Stomach smooth muscle (tissue), 2 donors: ENCODE results near the gene NLRP9.

Source experiments
- H3K27ac ChIP-seq: one replicate; pipeline ENCODE4 v1.7.0; 2013; ENCODE audit warnings: mild to moderate bottlenecking, low read length, inconsistent platforms
- H3K27me3 ChIP-seq, 2 donors: one replicate each; pipeline ENCODE4 v1.7.0; 2013; ENCODE audit warnings: low read length in 2 of 2; ENCODE audit not compliant: insufficient read depth in 2 of 2, control insufficient read depth in 1 of 2
- H3K36me3 ChIP-seq, 2 donors: one replicate each; pipeline ENCODE4 v1.7.0; 2013; ENCODE audit warnings: low read length in 2 of 2; ENCODE audit not compliant: control insufficient read depth in 2 of 2, insufficient read depth in 2 of 2
- H3K4me1 ChIP-seq: one replicate; pipeline ENCODE4 v1.7.0; 2013; ENCODE audit warnings: low read length; ENCODE audit not compliant: control insufficient read depth, insufficient read depth
- H3K4me3 ChIP-seq, 2 donors: one replicate each; pipeline ENCODE4 v1.7.0; 2013; ENCODE audit warnings: low read length in 2 of 2
- H3K9ac ChIP-seq, 2 donors: one replicate each; pipeline ENCODE4 v1.7.0; 2013; ENCODE audit warnings: low read length in 2 of 2, mild to moderate bottlenecking in 1 of 2
- H3K9me3 ChIP-seq, 2 donors: one replicate each; pipeline ENCODE4 v1.7.0; 2013; ENCODE audit warnings: low read length in 2 of 2; ENCODE audit not compliant: control insufficient read depth in 2 of 2
- donor health status: healthy.
- donor health status: Pancreatic carcinoma.

NLRP9 gene

GRCh38 chr19:55687281-55688201 lies 50.7 kb downstream of the NLRP9 start:
- Histone ChIP-seq H3K9ac (no peak overlapping the region), H3K27ac (no peak overlapping the region), H3K9me3 (no peaks in the 10 kb centered on the region), H3K27me3 (no peaks in the 10 kb centered on the region), H3K4me3 (no peak overlapping the region), H3K4me1 (peaks cover 2% of the 10 kb centered on the region), H3K36me3 (peaks cover 43 to 48% of the 10 kb centered on the region in 2 donors)

GRCh38 chr19:55686311-55687050 lies 51.7 kb downstream of the NLRP9 start:
- H3K4me3 ChIP-seq = no peak overlapping the region
- H3K27me3 ChIP-seq = no peaks in the 10 kb centered on the region
- no peak overlapping the region for H3K27ac ChIP-seq
- H3K36me3 ChIP-seq = peaks cover 45 to 50% of the 10 kb centered on the region in 2 donors
- no peaks in the 10 kb centered on the region for H3K9me3 ChIP-seq
- peaks cover 2% of the 10 kb centered on the region for H3K4me1 ChIP-seq
- H3K9ac ChIP-seq = no peak overlapping the region

GRCh38 chr19:55685776-55686175 lies 52.4 kb downstream of the NLRP9 start:
- Histone ChIP-seq H3K4me3 (no peak overlapping the region), H3K9me3 (no peaks in the 10 kb centered on the region), H3K4me1 (peaks cover 2% of the 10 kb centered on the region), H3K9ac (no peak overlapping the region), H3K27ac (no peak overlapping the region), H3K27me3 (no peaks in the 10 kb centered on the region), H3K36me3 (peaks cover 44 to 50% of the 10 kb centered on the region in 2 donors)

- H3K9me3 ChIP-seq = no peaks in the 10 kb centered on the region
- no peak overlapping the region for H3K27ac ChIP-seq
- H3K4me1 ChIP-seq = peaks cover 2% of the 10 kb centered on the region
- no peak overlapping the region for H3K4me3 ChIP-seq
- H3K27me3 ChIP-seq = no peaks in the 10 kb centered on the region
- H3K9ac ChIP-seq = no peak overlapping the region
- H3K36me3 ChIP-seq = peaks cover 43 to 50% of the 10 kb centered on the region in 2 donors
Measured at GRCh38 chr19:55684946-55685681, 53.1 kb downstream of the NLRP9 start.

- Histone ChIP-seq H3K4me1 (peaks cover 3% of the 10 kb centered on the region), H3K27ac (no peak overlapping the region), H3K9me3 (no peaks in the 10 kb centered on the region), H3K36me3 (peaks cover 39 to 48% of the 10 kb centered on the region in 2 donors), H3K27me3 (no peaks in the 10 kb centered on the region), H3K4me3 (no peak overlapping the region), H3K9ac (no peak overlapping the region)
Measured at GRCh38 chr19:55683449-55684261, 54.5 kb downstream of the NLRP9 start.

GRCh38 chr19:55681131-55682092 lies 56.8 kb downstream of the NLRP9 start:
- Histone ChIP-seq H3K4me1 (peaks cover 23% of the 10 kb centered on the region), H3K27ac (no peak overlapping the region), H3K4me3 (no peak overlapping the region), H3K27me3 (no peaks in the 10 kb centered on the region), H3K36me3 (peaks cover 47 to 52% of the 10 kb centered on the region in 2 donors), H3K9me3 (no peaks in the 10 kb centered on the region), H3K9ac (no peak overlapping the region)

DNA sequence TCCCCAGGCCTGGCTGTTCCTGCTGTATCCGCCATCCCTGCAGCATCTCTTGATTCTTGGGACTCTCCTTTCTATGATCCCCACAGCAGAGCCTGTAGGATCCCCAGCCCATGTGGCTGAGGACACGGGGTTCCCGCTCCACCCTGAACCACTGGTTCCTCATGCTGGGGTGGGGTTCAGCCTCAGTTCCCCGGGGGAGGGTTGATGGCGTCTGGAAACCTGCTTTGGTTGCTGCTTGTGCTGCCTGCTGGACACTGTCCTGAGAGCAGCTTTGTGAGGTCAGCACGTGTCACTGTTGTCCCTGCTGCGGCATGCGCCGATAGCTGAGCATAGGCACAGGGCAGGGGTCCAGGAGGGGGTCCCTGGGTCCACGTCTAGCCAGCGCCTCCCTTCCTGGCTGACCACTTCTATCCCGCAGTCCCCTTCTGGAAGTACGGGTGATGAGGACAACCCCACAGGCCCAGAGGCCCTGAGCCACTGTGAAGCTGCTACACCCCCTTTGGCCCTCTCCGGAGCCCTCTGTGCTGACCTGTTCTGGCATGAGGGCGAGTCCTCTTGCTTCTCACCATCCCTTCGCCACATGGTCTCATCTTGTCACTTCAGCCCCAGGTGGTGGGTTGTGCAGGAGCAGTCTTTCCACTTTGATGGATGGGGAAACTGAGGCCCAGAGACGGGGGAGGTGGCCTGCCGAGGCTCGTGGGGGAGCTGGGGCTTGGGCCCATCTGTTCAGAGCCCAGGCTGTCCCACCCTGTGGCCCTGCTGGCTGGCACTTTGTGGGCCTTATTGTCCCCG lies 57.7 kb downstream of the NLRP9 start:
- H3K27ac ChIP-seq = no peak overlapping the region
- H3K4me1 ChIP-seq = peaks cover 27% of the 10 kb centered on the region
- no peaks in the 10 kb centered on the region for H3K27me3 ChIP-seq
- peaks cover 44% of the 10 kb centered on the region in 2 donors for H3K36me3 ChIP-seq
- H3K9me3 ChIP-seq = no peaks in the 10 kb centered on the region
- H3K4me3 ChIP-seq = no peak overlapping the region
- H3K9ac ChIP-seq = no peak overlapping the region

DNA sequence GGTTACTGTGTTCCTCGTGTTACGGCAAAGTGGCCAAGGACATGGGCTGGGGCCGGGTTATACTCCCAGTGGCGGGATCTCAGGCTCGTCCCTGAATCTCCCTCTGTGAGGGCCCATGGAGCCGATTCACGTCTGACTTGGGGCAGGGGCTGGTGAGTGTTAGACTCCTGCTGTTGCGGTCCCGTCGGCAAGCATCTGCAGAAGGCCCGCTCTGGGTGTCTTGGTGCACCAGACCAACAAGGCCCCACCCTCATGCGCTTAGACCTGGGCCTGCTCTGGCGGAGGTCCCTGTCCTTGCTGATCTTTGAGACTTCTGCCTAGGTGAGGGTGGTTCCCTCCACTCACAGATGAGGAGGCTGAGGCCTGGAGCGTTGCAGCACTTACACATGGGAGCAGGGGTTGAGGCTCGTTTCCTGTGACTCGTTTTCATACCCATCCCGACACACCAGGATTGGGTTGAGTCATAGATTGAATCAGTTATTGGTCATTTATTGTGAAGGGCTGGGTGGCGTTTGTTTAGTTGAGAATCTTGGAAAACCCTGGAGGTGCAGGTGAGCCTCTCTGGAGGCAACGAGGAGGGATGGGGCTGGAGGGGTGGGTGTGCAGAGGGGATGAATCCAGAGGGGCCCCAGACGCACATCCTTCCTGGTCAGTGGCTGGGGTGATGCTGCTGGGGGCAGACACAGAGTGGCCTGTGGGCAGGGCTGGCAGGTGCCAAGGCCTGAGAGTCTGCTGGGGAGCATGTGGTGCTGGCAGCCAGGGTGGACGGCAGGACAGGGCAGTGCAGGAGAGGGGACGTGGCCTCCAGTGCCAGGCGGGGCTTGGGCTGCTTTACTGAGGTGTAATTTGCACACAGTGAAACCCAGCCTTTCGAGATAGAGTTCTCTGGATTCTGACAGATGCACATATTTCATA lies 58.6 kb downstream of the NLRP9 start:
- H3K36me3 ChIP-seq = peaks cover 37 to 39% of the 10 kb centered on the region in 2 donors

More for the DNA sequence above, 58.6 kb downstream of the NLRP9 start:
- Histone ChIP-seq H3K27ac (no peak overlapping the region), H3K4me3 (no peak overlapping the region), H3K9ac (no peak overlapping the region), H3K27me3 (no peaks in the 10 kb centered on the region), H3K9me3 (no peaks in the 10 kb centered on the region), H3K4me1 (peaks cover 32% of the 10 kb centered on the region)
